H9 (cell line): ENCODE measurements around the gene PLA2R1. TPM values are rescaled to one million over a fixed set of nuclear protein-coding genes. Genes with fewer than 3 reads are reported as not detected.

Source experiments
- DNase-seq: peaks from one replicate; pipeline ENCODE4 v3.0.0-alpha.2; 2017
- H2AFZ ChIP-seq: one replicate; pipeline ENCODE4 v1.6.1; 2013; ENCODE audit warnings: mild to moderate bottlenecking, low read length, control low read depth, moderate library complexity
- H2AK5ac ChIP-seq: 2 replicates; pipeline ENCODE4 v1.6.1; 2013; ENCODE audit warnings: low read length, control low read depth, mixed read lengths; ENCODE audit not compliant: insufficient read length
- H2BK120ac ChIP-seq: one replicate; pipeline ENCODE4 v1.6.1; 2013; ENCODE audit warnings: low read depth, mild to moderate bottlenecking, low read length, control low read depth, inconsistent platforms; ENCODE audit not compliant: poor library complexity, severe bottlenecking
- H2BK12ac ChIP-seq: 2 replicates; pipeline ENCODE4 v1.6.1; 2013; ENCODE audit warnings: low read length, control low read depth, mixed read lengths, low read depth; ENCODE audit not compliant: insufficient read length
- H2BK15ac ChIP-seq: 2 replicates; pipeline ENCODE4 v1.6.1; 2013; ENCODE audit warnings: low read depth, low read length, control low read depth
- H2BK20ac ChIP-seq: one replicate; pipeline ENCODE4 v1.6.1; 2013; ENCODE audit warnings: low read depth, mild to moderate bottlenecking, low read length, control low read depth, inconsistent platforms; ENCODE audit not compliant: poor library complexity, severe bottlenecking
- H2BK5ac ChIP-seq: 2 replicates; pipeline ENCODE4 v1.6.1; 2013; ENCODE audit warnings: low read length, control low read depth, mixed read lengths; ENCODE audit not compliant: insufficient read length
- H3K14ac ChIP-seq: 2 replicates; pipeline ENCODE4 v1.6.1; 2013; ENCODE audit warnings: low read length, control low read depth; ENCODE audit not compliant: insufficient read depth
- H3K18ac ChIP-seq: 2 replicates; pipeline ENCODE4 v1.6.1; 2013; ENCODE audit warnings: low read depth, mild to moderate bottlenecking, mixed read lengths, low read length, control low read depth; ENCODE audit not compliant: insufficient read length
- H3K23ac ChIP-seq: 2 replicates; pipeline ENCODE4 v1.6.1; 2013; ENCODE audit warnings: low read length, control low read depth, mixed read lengths, low read depth; ENCODE audit not compliant: insufficient read length
- H3K23me2 ChIP-seq: 2 replicates; pipeline ENCODE4 v1.6.1; 2013; ENCODE audit warnings: low read depth, mild to moderate bottlenecking, mixed read lengths, low read length, control low read depth; ENCODE audit not compliant: insufficient read length, poor library complexity, severe bottlenecking
- H3K27ac ChIP-seq: 2 replicates; pipeline ENCODE4 v1.5.1; 2013; ENCODE audit warnings: low read length, control low read depth, mixed read lengths, low read depth; ENCODE audit not compliant: insufficient read length
- H3K27me3 ChIP-seq: 2 replicates; pipeline ENCODE4 v1.6.1; 2013; ENCODE audit warnings: low read length, control low read depth, inconsistent platforms; ENCODE audit not compliant: insufficient read depth
- H3K4ac ChIP-seq: 2 replicates; pipeline ENCODE4 v1.6.1; 2013; ENCODE audit warnings: low read depth, mild to moderate bottlenecking, control low read depth, inconsistent platforms, low read length, moderate library complexity
- H3K4me1 ChIP-seq: 2 replicates; pipeline ENCODE4 v1.6.1; 2013; ENCODE audit warnings: low read length, control low read depth, inconsistent platforms; ENCODE audit not compliant: insufficient read depth
- H3K4me2 ChIP-seq: 2 replicates; pipeline ENCODE4 v1.6.1; 2013; ENCODE audit warnings: low read length, control low read depth, mixed read lengths; ENCODE audit not compliant: insufficient read length, insufficient read depth
- H3K56ac ChIP-seq: 2 replicates; pipeline ENCODE4 v1.6.1; 2013; ENCODE audit warnings: low read depth, mild to moderate bottlenecking, mixed read lengths, low read length, control low read depth; ENCODE audit not compliant: insufficient read length
- H3K79me1 ChIP-seq: 2 replicates; pipeline ENCODE4 v1.6.1; 2013; ENCODE audit warnings: low read depth, mild to moderate bottlenecking, moderate library complexity, low read length, control low read depth, inconsistent platforms; ENCODE audit not compliant: insufficient read depth, poor library complexity, severe bottlenecking
- H3K79me2 ChIP-seq: 2 replicates; pipeline ENCODE4 v1.6.1; 2013; ENCODE audit warnings: low read length, control low read depth, inconsistent platforms; ENCODE audit not compliant: insufficient read depth
- H3K9ac ChIP-seq: 2 replicates; pipeline ENCODE4 v1.6.1; 2013; ENCODE audit warnings: low read length, control low read depth, mixed read lengths; ENCODE audit not compliant: insufficient read length; ENCODE audit errors: extremely low read depth
- H3K9me3 ChIP-seq: one replicate; pipeline ENCODE4 v1.6.1; 2013; ENCODE audit warnings: low read depth, low read length, inconsistent platforms; ENCODE audit not compliant: control insufficient read depth
- H3T11ph ChIP-seq: one replicate; pipeline ENCODE4 v1.6.1; 2013; ENCODE audit warnings: mild to moderate bottlenecking, low read length, control low read depth, inconsistent platforms
- H4K20me1 ChIP-seq: one replicate; pipeline ENCODE4 v1.6.1; 2013; ENCODE audit not compliant: control insufficient read depth, insufficient read length, insufficient read depth
- H4K5ac ChIP-seq: 2 replicates; pipeline ENCODE4 v1.6.1; 2013; ENCODE audit warnings: low read depth, mild to moderate bottlenecking, mixed read lengths, low read length, control low read depth; ENCODE audit not compliant: insufficient read length
- H4K8ac ChIP-seq: replicated peaks from 2 replicates; pipeline ENCODE4 v1.6.1; 2013; ENCODE audit warnings: low read length, control low read depth, mixed read lengths, low read depth; ENCODE audit not compliant: insufficient read length
- H4K91ac ChIP-seq: 2 replicates; pipeline ENCODE4 v1.6.1; 2013; ENCODE audit warnings: low read depth, mild to moderate bottlenecking, moderate library complexity, mixed read lengths, low read length, control low read depth; ENCODE audit not compliant: insufficient read length
- H3K27ac Mint-ChIP-seq, 3 experiments: 2 replicates in 2 of 3; 3 replicates in 1 of 3; pipeline ENCODE4 v1.8.0; 2020 to 2021; ENCODE audit warnings: mixed read lengths in 3 of 3, mild to moderate bottlenecking in 1 of 3, moderate library complexity in 1 of 3
- H3K27me3 Mint-ChIP-seq: 2 replicates; pipeline ENCODE4 v1.8.0; 2021; ENCODE audit warnings: low read depth, mild to moderate bottlenecking, moderate library complexity, mixed read lengths
- H3K36me3 Mint-ChIP-seq, 3 experiments: 2 replicates in 2 of 3; 3 replicates in 1 of 3; pipeline ENCODE4 v1.8.0; 2020 to 2021; ENCODE audit warnings: low read depth in 3 of 3, mixed read lengths in 3 of 3; ENCODE audit not compliant: insufficient read depth in 1 of 3
- H3K4me1 Mint-ChIP-seq, 2 experiments: 2 replicates each; pipeline ENCODE4 v1.8.0; 2020; ENCODE audit warnings: mixed read lengths in 2 of 2
- H3K4me3 Mint-ChIP-seq, 2 experiments: 2 replicates in 1 of 2; 3 replicates in 1 of 2; pipeline ENCODE4 v1.8.0; 2020 to 2021; ENCODE audit warnings: mild to moderate bottlenecking in 2 of 2, mixed read lengths in 2 of 2, moderate library complexity in 1 of 2
- H3K9me3 Mint-ChIP-seq, 2 experiments: 2 replicates in 1 of 2; 3 replicates in 1 of 2; pipeline ENCODE4 v1.8.0; 2020; ENCODE audit warnings: mild to moderate bottlenecking in 2 of 2, mixed read lengths in 2 of 2, moderate library complexity in 1 of 2
- WGBS: extraction: QIAGEN DNeasy Blood & Tissue Kit; methylation state at CpG from one replicate; pipeline ENCODE4 v1.1.7; 2013; ENCODE audit warnings: missing lambda C conversion rate, low lambda C conversion rate, mixed read lengths; ENCODE audit not compliant: insufficient read length; ENCODE audit errors: extremely low coverage; 5-methylcytosine and 5-hydroxymethylcytosine counted together
- total RNA-seq: library from RNA; stranded (reverse); gene quantifications from 2 replicates; pipeline ENCODE4 v1.2.1, GENCODE V29; 2021
- TF ChIP-seq, protein P1 (sequence below): fragments of 200-600 bp; sonication (generic); conservative IDR thresholded peaks from 3 replicates; pipeline ENCODE4 v1.8.0; 2021; ENCODE audit warnings: antibody characterized with exemption, mild to moderate bottlenecking

The PLA2R1 gene
- total RNA-seq, 1 experiment from 2014 or later: 0.83 TPM

DNA sequence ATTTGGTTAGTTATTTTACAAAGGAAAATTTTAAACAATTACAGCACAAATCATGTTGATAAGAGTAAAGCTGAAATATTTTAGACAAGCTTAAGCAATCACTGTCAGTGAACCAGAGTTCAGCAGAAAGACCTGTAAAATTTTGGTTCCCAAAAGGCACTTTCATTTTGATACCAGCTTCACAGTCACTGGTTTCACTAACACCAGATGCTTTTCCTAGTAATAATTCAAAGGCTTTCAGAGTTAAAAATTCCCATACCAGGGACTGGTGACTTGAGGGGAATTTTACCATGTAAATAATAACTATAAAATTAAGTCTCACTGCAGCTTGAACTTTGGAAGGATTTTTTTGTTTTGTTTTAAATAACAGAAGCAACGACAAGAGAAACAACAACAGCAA is 162.1 kb downstream of the PLA2R1 start:
- Histone ChIP-seq H2BK15ac (no peak overlapping the region), H4K20me1 (no peaks in the 10 kb centered on the region), H3K79me2 (no peaks in the 10 kb centered on the region), H4K91ac (no peak overlapping the region), H3K27ac (no peak overlapping the region), H3T11ph (no peak overlapping the region), H2BK12ac (no peak overlapping the region), H3K4me2 (no peak overlapping the region), H2AK5ac (no peak overlapping the region), H2BK120ac (no peak overlapping the region), H3K27me3 (no peaks in the 10 kb centered on the region; the same call in 1 of the 2 replicates), H3K9ac (no peak overlapping the region), H3K9me3 (no peaks in the 10 kb centered on the region), H2AFZ (no peak overlapping the region), H4K8ac (no peak overlapping the region), H3K4ac (no peak overlapping the region), H3K18ac (no peak overlapping the region), H2BK5ac (no peak overlapping the region), H3K23me2 (peaks cover 7% of the 10 kb centered on the region), H4K5ac (no peak overlapping the region), H2BK20ac (no peak overlapping the region), H3K23ac (no peak overlapping the region), H3K56ac (no peak overlapping the region), H3K79me1 (no peaks in the 10 kb centered on the region), H3K14ac (no peak overlapping the region), H3K4me1 (no peaks in the 10 kb centered on the region; the same call in 1 of the 2 replicates)
- TF ChIP-seq, protein P1, sequence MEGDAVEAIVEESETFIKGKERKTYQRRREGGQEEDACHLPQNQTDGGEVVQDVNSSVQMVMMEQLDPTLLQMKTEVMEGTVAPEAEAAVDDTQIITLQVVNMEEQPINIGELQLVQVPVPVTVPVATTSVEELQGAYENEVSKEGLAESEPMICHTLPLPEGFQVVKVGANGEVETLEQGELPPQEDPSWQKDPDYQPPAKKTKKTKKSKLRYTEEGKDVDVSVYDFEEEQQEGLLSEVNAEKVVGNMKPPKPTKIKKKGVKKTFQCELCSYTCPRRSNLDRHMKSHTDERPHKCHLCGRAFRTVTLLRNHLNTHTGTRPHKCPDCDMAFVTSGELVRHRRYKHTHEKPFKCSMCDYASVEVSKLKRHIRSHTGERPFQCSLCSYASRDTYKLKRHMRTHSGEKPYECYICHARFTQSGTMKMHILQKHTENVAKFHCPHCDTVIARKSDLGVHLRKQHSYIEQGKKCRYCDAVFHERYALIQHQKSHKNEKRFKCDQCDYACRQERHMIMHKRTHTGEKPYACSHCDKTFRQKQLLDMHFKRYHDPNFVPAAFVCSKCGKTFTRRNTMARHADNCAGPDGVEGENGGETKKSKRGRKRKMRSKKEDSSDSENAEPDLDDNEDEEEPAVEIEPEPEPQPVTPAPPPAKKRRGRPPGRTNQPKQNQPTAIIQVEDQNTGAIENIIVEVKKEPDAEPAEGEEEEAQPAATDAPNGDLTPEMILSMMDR: no peak
- no peak for DNase-seq
- H3K9me3 Mint-ChIP-seq: no peaks in the 10 kb centered on the region
- no peak overlapping the region for H3K4me3 Mint-ChIP-seq
- no CpG with 5 or more reads among the region's 1 CpG for WGBS
- no peaks in the 10 kb centered on the region; a peak in 1 of 7 replicates for H3K36me3 Mint-ChIP-seq
- peaks cover 37% of the 10 kb centered on the region for H3K27me3 Mint-ChIP-seq
- peaks cover 6 to 10% of the 10 kb centered on the region in 2 experiments; a peak in 2 of 4 replicates for H3K4me1 Mint-ChIP-seq
- H3K27ac Mint-ChIP-seq: no peak overlapping the region
